ENCODE results near the gene MRPL51. TPM values are rescaled to one million over a fixed set of nuclear protein-coding genes. Genes with fewer than 3 reads are reported as not detected.
A peak's percentile ranks its signal among the peaks of the same experiment; 100 is the strongest.

The MRPL51 gene
- total RNA-seq: 58.3 and 68.8 TPM in 2 replicates

- peak within 1 kb of the TSS; percentile 81 for H3K4me3 ChIP-seq (ENCODE audit: insufficient read depth, low read length)
- H3K79me2 ChIP-seq (ENCODE audit: insufficient read depth, low read length): peaks cover 47% of the 10 kb centered on the region
- H3K36me3 ChIP-seq (ENCODE audit: insufficient read depth, low read length): peaks cover 23% of the 10 kb centered on the region
- peak within 1 kb of the TSS; percentile 97 for H3K27ac ChIP-seq (ENCODE audit: low read depth, low read length)
- H3K9me3 ChIP-seq (ENCODE audit: low read depth, low read length): no peaks in the 10 kb centered on the region
- H2AFZ ChIP-seq (ENCODE audit: low read length): peak within 1 kb of the TSS; percentile 95
- H3K4me2 ChIP-seq (ENCODE audit: insufficient read depth, low read length): peak within 1 kb of the TSS; percentile 100
- H3K4me1 ChIP-seq (ENCODE audit: insufficient read depth, low read length): peaks cover 21% of the 10 kb centered on the region
- no peaks in the 10 kb centered on the region for H3K27me3 ChIP-seq (ENCODE audit: insufficient read depth, low read length)
- peak; percentile 97 for DNase-seq (ENCODE audit: insufficient read length, low spot score, missing footprints)
- no peaks in the 10 kb centered on the region for H4K20me1 ChIP-seq (ENCODE audit: insufficient read depth, low read length)
- no peak for TF ChIP-seq CTCF (IDR thresholded peaks at IDR 0.05; ENCODE audit: extremely low read depth, low read depth, low read length)
Observed at GRCh38 chr12:6492838-6493496, at the start of gene MRPL51. TSS of gene MRPL51 (minus strand) at chr12:6493262. CDS start at chr12:6493136, 126 bp downstream.

DNA sequence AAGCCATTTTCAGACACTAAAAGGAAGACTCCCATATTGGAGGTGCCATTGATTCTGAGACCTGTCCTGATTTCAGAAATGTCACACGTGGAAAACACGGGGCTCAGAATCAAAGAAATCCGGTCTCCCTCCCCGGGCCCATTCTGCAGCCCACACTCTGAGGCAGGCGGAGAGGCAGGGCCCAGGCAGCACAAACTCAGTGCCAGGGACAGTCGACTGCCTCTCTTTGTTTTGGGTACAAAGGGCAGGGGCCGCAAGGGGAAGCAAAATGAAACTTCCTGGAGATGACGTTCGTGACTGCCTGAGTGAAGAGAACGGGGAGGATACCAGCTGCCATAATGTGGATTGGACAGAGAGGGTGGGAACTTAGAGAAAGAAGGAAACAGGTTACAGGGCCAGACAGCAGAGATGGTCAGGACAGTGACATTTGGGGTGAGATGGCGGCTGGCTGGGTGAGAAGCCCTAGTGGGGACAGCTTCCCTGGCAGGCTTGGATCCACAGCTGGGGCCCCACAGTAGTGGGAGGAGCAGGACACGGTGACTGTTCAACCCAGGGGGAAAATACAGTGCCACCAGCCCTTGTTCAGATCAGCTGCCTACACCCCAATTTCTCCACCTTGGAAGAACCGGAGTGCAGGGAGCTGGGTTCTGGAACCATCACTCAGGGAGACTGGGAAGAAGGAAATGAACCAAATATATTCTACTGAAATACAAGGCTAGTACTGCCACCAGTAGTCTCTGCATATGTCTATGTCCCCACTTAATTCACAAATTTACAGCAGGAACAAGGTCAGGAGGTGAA, 49.3 kb upstream of the MRPL51 start:
- Histone ChIP-seq H3K4me1 (ENCODE audit: insufficient read depth, low read length) (peaks cover 21% of the 10 kb centered on the region), H3K4me2 (ENCODE audit: insufficient read depth, low read length) (no peak overlapping the region), H3K9me3 (ENCODE audit: low read depth, low read length) (no peaks in the 10 kb centered on the region), H2AFZ (ENCODE audit: low read length) (no peak overlapping the region), H3K36me3 (ENCODE audit: insufficient read depth, low read length) (peaks cover 80% of the 10 kb centered on the region), H3K27me3 (ENCODE audit: insufficient read depth, low read length) (no peaks in the 10 kb centered on the region), H3K27ac (ENCODE audit: low read depth, low read length) (peak overlapping the region; percentile 79), H4K20me1 (ENCODE audit: insufficient read depth, low read length) (peaks cover 31% of the 10 kb centered on the region), H3K4me3 (ENCODE audit: insufficient read depth, low read length) (no peak overlapping the region), H3K79me2 (ENCODE audit: insufficient read depth, low read length) (peaks cover 43% of the 10 kb centered on the region)
- DNase-seq (ENCODE audit: insufficient read length, low spot score, missing footprints): peak; percentile 34
- no peak for TF ChIP-seq CTCF (IDR thresholded peaks at IDR 0.05; ENCODE audit: extremely low read depth, low read depth, low read length)

- H3K4me1 ChIP-seq (ENCODE audit: insufficient read depth, low read length): peaks cover 24% of the 10 kb centered on the region
- peaks cover 81% of the 10 kb centered on the region for H3K36me3 ChIP-seq (ENCODE audit: insufficient read depth, low read length)
- no peak for TF ChIP-seq CTCF (IDR thresholded peaks at IDR 0.05; ENCODE audit: extremely low read depth, low read depth, low read length)
- no peaks in the 10 kb centered on the region for H3K9me3 ChIP-seq (ENCODE audit: low read depth, low read length)
- peaks cover 43% of the 10 kb centered on the region for H3K79me2 ChIP-seq (ENCODE audit: insufficient read depth, low read length)
- no peak overlapping the region for H3K4me2 ChIP-seq (ENCODE audit: insufficient read depth, low read length)
- H3K27me3 ChIP-seq (ENCODE audit: insufficient read depth, low read length): no peaks in the 10 kb centered on the region
- no peak overlapping the region for H3K4me3 ChIP-seq (ENCODE audit: insufficient read depth, low read length)
- peaks cover 39% of the 10 kb centered on the region for H4K20me1 ChIP-seq (ENCODE audit: insufficient read depth, low read length)
- no peak overlapping the region for H2AFZ ChIP-seq (ENCODE audit: low read length)
- peak; percentile 37 for DNase-seq (ENCODE audit: insufficient read length, low spot score, missing footprints)
- peak overlapping the region; percentile 79 for H3K27ac ChIP-seq (ENCODE audit: low read depth, low read length)
Observed at GRCh38 chr12:6541371-6542165, 48.5 kb upstream of the MRPL51 start.

Measured in osteoblast (primary cell).